B cell (primary cell): ENCODE data around the gene DNAJC15. TPM values are rescaled to one million over a fixed set of nuclear protein-coding genes. Genes with fewer than 3 reads are reported as not detected.

ENCODE experiments used
- ATAC-seq: fragments of 200-7000 bp; cut with Tn5 transposase; one replicate; pipeline ENCODE4 v1.10.0; 2021; ENCODE audit warnings: low read depth, mild to moderate bottlenecking, moderate number of reproducible peaks, moderate library complexity
- CTCF ChIA-PET: fragments of 350-600 bp; sonication (Branson Sonifier 250); formaldehyde crosslinking; loops from one replicate; lab custom pipeline; 2021; ENCODE audit warnings: antibody characterized with exemption, inconsistent platforms; lab: Charles Lee
- POLR2A ChIA-PET: fragments of 350-600 bp; sonication (Branson Sonifier 250); formaldehyde crosslinking; loops from one replicate; lab custom pipeline; 2021; ENCODE audit warnings: antibody characterized with exemption; lab: Charles Lee
- DNase-seq: peaks from one replicate; pipeline ENCODE4 v3.0.0; 2013
- H2AFZ ChIP-seq: 2 replicates; pipeline ENCODE4 v1.6.1; 2012; ENCODE audit warnings: mild to moderate bottlenecking, low read depth, low read length; ENCODE audit not compliant: insufficient read depth, poor library complexity, severe bottlenecking
- H3K27ac ChIP-seq, 2 donors: 1 replicate in 1 of 2; 2 replicates in 1 of 2; pipeline ENCODE4 v1.5.1; 2012 to 2013; ENCODE audit warnings: low read length in 2 of 2, mild to moderate bottlenecking in 2 of 2, moderate library complexity in 1 of 2
- H3K27me3 ChIP-seq, 4 experiments: fragments of 200-600 bp in 1 of 4; sonication (generic) in 1 of 4; replicated peaks in 1 of 4; 1 replicate in 2 of 4; 2 replicates in 2 of 4; pipeline versions ENCODE4 v1.6.1 to v1.7.0; 2013 to 2016; ENCODE audit warnings: low read length in 3 of 4, mild to moderate bottlenecking in 2 of 4, mixed read lengths in 1 of 4, moderate library complexity in 1 of 4; ENCODE audit not compliant: insufficient read depth in 4 of 4, control insufficient read depth in 3 of 4; ENCODE audit errors: control extremely low read depth in 1 of 4
- H3K36me3 ChIP-seq, 2 experiments: replicated peaks in 1 of 2; 1 replicate in 1 of 2; 2 replicates in 1 of 2; pipeline versions ENCODE4 v1.6.1 to v1.7.1; 2013; ENCODE audit warnings: low read length in 1 of 2; ENCODE audit not compliant: insufficient read depth in 2 of 2, control insufficient read depth in 1 of 2; ENCODE audit errors: control extremely low read depth in 1 of 2, extremely low read depth in 1 of 2
- H3K4me1 ChIP-seq, 2 donors: fragments of 200-600 bp in 1 of 2; sonication (generic) in 1 of 2; 1 replicate in 1 of 2; 2 replicates in 1 of 2; pipeline versions ENCODE4 v1.5.1 to v1.6.1; 2013 to 2017; ENCODE audit warnings: low read length in 2 of 2; ENCODE audit not compliant: control insufficient read depth in 2 of 2, insufficient read depth in 2 of 2
- H3K4me2 ChIP-seq: replicated peaks from 2 replicates; pipeline ENCODE3; 2012; ENCODE audit warnings: mild to moderate bottlenecking, low read depth, low read length; ENCODE audit not compliant: poor library complexity, severe bottlenecking
- H3K4me3 ChIP-seq, 5 experiments: fragments of 200-600 bp in 1 of 5; sonication (generic) in 1 of 5; 1 replicate in 3 of 5; 2 replicates in 2 of 5; pipeline versions ENCODE4 v1.5.1 to v1.7.0; 2011 to 2016; ENCODE audit warnings: low read length in 4 of 5, mild to moderate bottlenecking in 4 of 5, low read depth in 2 of 5, control low read depth in 1 of 5, moderate library complexity in 1 of 5; ENCODE audit not compliant: insufficient read depth in 1 of 5; ENCODE audit errors: control extremely low read depth in 1 of 5, extremely low read depth in 1 of 5
- H3K79me2 ChIP-seq: fragments of 200-600 bp; sonication (generic); one replicate; pipeline ENCODE4 v1.6.0; 2016; ENCODE audit warnings: low read length; ENCODE audit not compliant: control insufficient read depth, insufficient read depth
- H3K9ac ChIP-seq: fragments of 200-600 bp; sonication (generic); 2 replicates; pipeline ENCODE4 v1.6.1; 2017; ENCODE audit warnings: mild to moderate bottlenecking, low read length, moderate library complexity
- H3K9me3 ChIP-seq, 3 donors: one replicate each; pipeline versions ENCODE4 v1.6.1 to v1.7.1; 2013; ENCODE audit warnings: low read length in 2 of 3; ENCODE audit not compliant: control insufficient read depth in 2 of 3, insufficient read depth in 1 of 3; ENCODE audit errors: control extremely low read depth in 1 of 3
- H4K20me1 ChIP-seq: 2 replicates; pipeline ENCODE4 v1.6.0; 2012; ENCODE audit warnings: mild to moderate bottlenecking, low read length; ENCODE audit not compliant: insufficient read depth, control insufficient read depth, poor library complexity, severe bottlenecking
- H3K27ac Mint-ChIP-seq: one replicate; pipeline ENCODE4 v1.8.0; 2021; ENCODE audit warnings: mixed read lengths
- H3K27me3 Mint-ChIP-seq: one replicate; pipeline ENCODE4 v1.8.0; 2021; ENCODE audit warnings: mixed read lengths
- H3K4me1 Mint-ChIP-seq: one replicate; pipeline ENCODE4 v1.8.0; 2021; ENCODE audit warnings: mixed read lengths
- H3K4me3 Mint-ChIP-seq: one replicate; pipeline ENCODE4 v1.8.0; 2021; ENCODE audit warnings: mixed read lengths
- H3K9me3 Mint-ChIP-seq: one replicate; pipeline ENCODE4 v1.8.0; 2022; ENCODE audit warnings: mixed read lengths; ENCODE audit not compliant: insufficient read depth
- CTCF ChIP-seq: fragments of 200-600 bp; IDR thresholded peaks from one replicate; pipeline ENCODE4 v1.8.0; 2022; ENCODE audit warnings: antibody characterized with exemption, mild to moderate bottlenecking
- EZH2 ChIP-seq: IDR thresholded peaks from 2 replicates; pipeline ENCODE4 v1.6.1; 2012; ENCODE audit warnings: borderline replicate concordance, low read depth, mild to moderate bottlenecking, moderate library complexity, low read length; ENCODE audit not compliant: insufficient read depth, poor library complexity, severe bottlenecking
- WGBS: methylation state at CpG from one replicate; pipeline ENCODE4 v1.1.5; 2013; ENCODE audit warnings: missing lambda C conversion rate; ENCODE audit not compliant: insufficient coverage; 5-methylcytosine and 5-hydroxymethylcytosine counted together
- intact Hi-C: fragments of 100-400 bp; cut with micrococcal nuclease; formaldehyde crosslinking; loops from one replicate; pipeline ENCODE4 v1.10.0; 2022
- polyA plus RNA-seq: library from polyadenylated mRNA; depleted of rRNA; stranded (reverse); fragments of >200 nt; gene quantifications from 2 replicates; pipeline ENCODE4 v1.2.3, GENCODE V29; 2012
- total RNA-seq, 2 donors: library from RNA; stranded (reverse); fragments of 120-200 nt in 1 of 2; gene quantifications; 1 replicate in 1 of 2; 2 replicates in 1 of 2; pipeline versions ENCODE4 v1.2.3 to v1.2.4, GENCODE V29; 2013 to 2022

The DNAJC15 gene
- total and polyA plus RNA-seq, 2 donors (not counting 1 experiment from before 2014, with no cell fraction given) = 11.5 to 15.2 TPM

GRCh38 chr13:43136920-43137575 lies 113.7 kb downstream of the DNAJC15 start:
- ChIA-PET CTCF (interaction anchor here (1.5 kb wide), 1 partner anchor 11 kb away, joined by 4 read pairs; no protein-coding TSS in a partner anchor), POLR2A (no interaction called here)
- Histone ChIP-seq H3K9me3 (no peaks in the 10 kb centered on the region), H2AFZ (no peak overlapping the region), H3K79me2 (no peaks in the 10 kb centered on the region), H3K36me3 (no peaks in the 10 kb centered on the region), H3K9ac (no peak overlapping the region), H3K4me3 (no peak overlapping the region), H3K27me3 (peaks cover 0 to 7% (median under 1%) of the 10 kb centered on the region in 4 experiments), H3K4me2 (no peak overlapping the region), H4K20me1 (no peaks in the 10 kb centered on the region), H3K4me1 (no peaks in the 10 kb centered on the region), H3K27ac (no peak overlapping the region)
- ATAC-seq = no peak
- Mint-ChIP-seq H3K4me3 (no peak overlapping the region), H3K9me3 (no peaks in the 10 kb centered on the region), H3K27ac (no peak overlapping the region), H3K27me3 (peaks cover 32% of the 10 kb centered on the region), H3K4me1 (no peaks in the 10 kb centered on the region)
- whole genome bisulfite sequencing = 82% methylated on average over 5 of the region's 7 CpGs
- no peak for DNase-seq
- intact Hi-C loops = no loop called here
- TF ChIP-seq CTCF (no peak), EZH2 (no peak)

- no peaks in the 10 kb centered on the region for H3K9me3 ChIP-seq
These were observed 115.8 kb downstream of the DNAJC15 start for GRCh38 chr13:43139211-43139610.

More at GRCh38 chr13:43139211-43139610, 115.8 kb downstream of the DNAJC15 start:
- H3K27me3 ChIP-seq = peaks cover 0 to 7% (median 0%) of the 10 kb centered on the region in 4 experiments
- no peak overlapping the region for H3K27ac Mint-ChIP-seq
- WGBS = no CpG with 5 or more reads among the region's 2 CpGs
- TF ChIP-seq CTCF (no peak), EZH2 (no peak)
- no peak overlapping the region for H3K9ac ChIP-seq
- H3K4me2 ChIP-seq = no peak overlapping the region
- no peaks in the 10 kb centered on the region for H3K9me3 Mint-ChIP-seq
- no peak overlapping the region for H3K27ac ChIP-seq
- H3K4me1 Mint-ChIP-seq = no peaks in the 10 kb centered on the region
- H3K27me3 Mint-ChIP-seq = peaks cover 23% of the 10 kb centered on the region
- no peaks in the 10 kb centered on the region for H3K79me2 ChIP-seq
- H3K4me1 ChIP-seq = no peaks in the 10 kb centered on the region
- DNase-seq = no peak
- no peak for ATAC-seq
- ChIA-PET CTCF (no interaction called here), POLR2A (no interaction called here)
- no peak overlapping the region for H3K4me3 Mint-ChIP-seq
- H4K20me1 ChIP-seq = no peaks in the 10 kb centered on the region
- no peaks in the 10 kb centered on the region for H3K36me3 ChIP-seq
- H2AFZ ChIP-seq = no peak overlapping the region
- intact Hi-C loops = no loop called here
- H3K4me3 ChIP-seq = no peak overlapping the region
